Skin of body (tissue), 2 donors: ENCODE measurements around the gene FGD4. TPM values are rescaled to one million over a fixed set of nuclear protein-coding genes. Genes with fewer than 3 reads are reported as not detected.
A peak's percentile ranks its signal among the peaks of the same experiment; 100 is the strongest.
"Not testable (repeated sequence)": the region's sequence is repeated elsewhere in the genome, so short reads cannot be mapped to it uniquely, and the experiment has no call there.

Experiments
- DNase-seq: peaks from one replicate; lab custom pipeline; 2025; lab: John Stamatoyannopoulos, UW
- total RNA-seq: library from RNA; depleted of rRNA; stranded (reverse); fragments of >200 nt; gene quantifications from one replicate; pipeline ENCODE4 v1.2.3, GENCODE V29; 2014

FGD4 gene
- total RNA-seq, 1 donor from 2014 or later, result 21.9 TPM

DNA sequence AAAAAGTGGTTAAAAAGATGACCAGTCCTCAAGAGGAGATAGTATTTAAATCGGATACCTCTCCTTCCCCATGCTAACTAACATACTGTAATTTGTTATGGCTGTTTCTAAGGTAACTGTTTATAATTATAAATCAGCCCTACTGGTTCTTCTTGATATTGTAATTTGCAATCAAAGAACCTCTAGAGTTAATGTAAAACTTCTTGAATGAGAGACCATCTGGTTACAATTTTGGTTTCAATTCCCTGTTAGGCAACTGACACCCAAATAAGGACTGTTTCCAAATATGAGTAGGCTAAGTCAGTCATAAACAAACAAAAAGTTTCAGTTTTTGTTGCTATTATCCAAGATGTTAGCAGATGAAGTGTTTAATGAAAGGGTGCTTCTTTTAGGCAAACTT lies 159.5 kb downstream of the FGD4 start:
- DNase-seq, result peak; percentile 58

DNA sequence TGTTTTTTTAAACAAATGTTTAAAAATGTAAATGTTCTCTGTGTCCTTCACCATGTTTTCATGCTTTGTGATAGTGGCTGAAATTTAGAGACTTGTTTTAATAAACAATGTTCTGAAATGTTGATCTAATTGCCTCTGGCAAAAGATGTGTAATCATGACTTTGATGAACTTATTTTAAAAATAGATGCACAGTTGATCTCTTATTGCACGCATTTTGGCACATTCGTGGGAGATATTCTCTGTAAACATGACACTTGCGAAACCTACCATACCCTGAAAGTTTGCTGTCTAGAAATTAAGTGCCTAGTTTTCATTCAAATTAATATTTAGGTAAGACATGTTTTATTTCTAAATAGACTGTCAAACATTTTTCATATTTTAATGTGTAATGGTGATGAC lies 160.1 kb downstream of the FGD4 start:
- no peak for DNase-seq

DNA sequence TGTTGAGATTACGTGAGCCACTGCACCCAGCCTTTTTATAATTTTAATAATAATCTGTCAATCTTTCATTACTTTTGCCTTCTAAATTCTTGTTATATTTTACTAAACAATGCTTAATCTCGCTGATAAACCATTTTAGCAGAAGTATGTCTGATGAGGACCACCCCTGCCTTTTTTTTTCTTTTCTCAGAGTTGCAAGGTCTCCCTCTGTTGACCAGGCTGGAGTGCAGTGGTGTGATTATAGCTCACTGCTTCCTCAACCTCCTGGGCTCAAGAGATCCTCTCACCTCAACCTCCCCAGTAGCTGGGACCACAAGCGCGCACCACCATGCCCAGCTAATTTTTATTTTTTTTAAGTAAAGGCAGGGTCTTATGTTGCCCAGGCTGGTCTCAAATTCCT lies 161.2 kb downstream of the FGD4 start:
- DNase-seq, result no peak

DNA sequence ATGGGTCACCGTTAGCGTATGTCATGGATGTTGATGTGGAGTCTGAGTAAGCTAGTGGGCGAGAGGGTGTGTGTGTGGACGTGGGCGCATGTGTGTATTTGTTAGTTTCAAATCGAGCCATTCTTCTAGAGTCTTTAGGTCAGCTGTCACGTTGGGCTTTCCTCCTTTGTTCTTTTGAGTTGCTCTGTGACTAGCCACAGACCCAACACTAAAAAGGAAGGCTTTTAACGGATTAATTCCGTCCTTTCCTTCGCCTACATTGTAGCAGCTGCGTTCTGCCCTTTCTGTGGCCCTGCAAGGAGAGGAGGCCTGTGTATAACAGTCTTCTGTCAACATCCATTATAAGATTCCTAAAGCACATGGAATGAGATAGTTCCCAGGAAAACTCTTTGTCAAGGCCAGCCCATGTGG lies 162.6 kb downstream of the FGD4 start:
- peak; percentile 26 for DNase-seq

DNA sequence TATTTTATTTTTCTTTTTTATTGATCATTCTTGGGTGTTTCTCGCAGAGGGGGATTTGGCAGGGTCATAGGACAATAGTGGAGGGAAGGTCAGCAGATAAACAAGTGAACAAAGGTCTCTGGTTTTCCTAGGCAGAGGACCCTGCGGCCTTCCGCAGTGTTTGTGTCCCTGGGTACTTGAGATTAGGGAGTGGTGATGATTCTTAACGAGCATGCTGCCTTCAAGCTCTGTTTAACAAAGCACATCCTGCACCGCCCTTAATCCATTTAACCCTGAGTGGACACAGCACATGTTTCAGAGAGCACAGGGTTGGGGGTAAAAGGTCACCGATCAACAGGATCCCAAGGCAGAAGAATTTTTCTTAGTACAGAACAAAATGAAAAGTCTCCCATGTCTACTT lies 163.1 kb downstream of the FGD4 start:
- not testable (repeated sequence) for DNase-seq

DNA sequence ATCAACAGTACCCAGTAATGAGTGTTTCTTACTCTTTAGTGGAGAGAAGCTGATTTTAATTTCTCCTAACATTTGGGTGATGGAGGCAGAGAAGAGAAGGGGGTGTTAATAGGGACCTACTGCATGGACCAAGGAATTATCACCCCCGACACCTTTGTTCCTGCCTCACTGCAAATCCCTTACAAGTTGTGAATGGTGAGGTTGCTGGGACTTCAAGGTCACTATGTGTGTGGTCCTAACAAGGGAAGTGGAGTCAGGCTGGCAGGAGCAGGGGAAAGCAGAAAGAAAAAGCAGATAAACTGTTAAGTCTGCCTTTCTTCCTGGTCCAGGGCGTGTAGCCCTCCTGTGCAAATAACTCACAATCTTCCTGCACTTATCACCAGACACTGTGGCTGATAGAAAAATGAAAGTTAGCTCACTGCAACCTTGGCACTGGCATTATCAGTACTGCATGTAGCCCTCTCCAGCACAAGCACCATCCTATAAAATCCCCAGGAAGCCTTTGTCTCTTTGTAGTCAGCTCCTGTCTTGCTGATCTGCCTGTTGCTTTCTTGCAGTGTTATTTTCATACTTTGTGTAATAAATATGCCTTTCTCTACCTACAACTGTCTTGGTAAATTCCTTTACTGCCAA lies 167.4 kb downstream of the FGD4 start:
- DNase-seq, result no peak

DNA sequence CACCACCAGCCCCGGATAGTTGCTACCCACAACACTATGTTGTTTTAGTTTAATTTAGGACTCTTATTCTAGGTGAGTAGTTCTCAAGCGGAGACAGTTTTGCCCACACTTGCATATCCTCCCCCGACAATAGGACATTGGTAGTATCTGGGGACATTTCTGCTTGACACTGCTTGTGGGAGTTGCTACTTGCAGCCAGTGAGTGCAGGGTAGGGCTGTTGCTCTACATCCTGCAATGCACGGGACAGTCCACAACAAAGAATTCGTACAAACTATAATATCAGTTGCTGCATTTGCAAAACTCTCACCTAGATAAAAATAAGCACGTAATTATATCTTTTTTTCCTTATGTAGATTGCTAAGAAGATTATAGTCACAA lies 167.9 kb downstream of the FGD4 start:
- no peak for DNase-seq

DNA sequence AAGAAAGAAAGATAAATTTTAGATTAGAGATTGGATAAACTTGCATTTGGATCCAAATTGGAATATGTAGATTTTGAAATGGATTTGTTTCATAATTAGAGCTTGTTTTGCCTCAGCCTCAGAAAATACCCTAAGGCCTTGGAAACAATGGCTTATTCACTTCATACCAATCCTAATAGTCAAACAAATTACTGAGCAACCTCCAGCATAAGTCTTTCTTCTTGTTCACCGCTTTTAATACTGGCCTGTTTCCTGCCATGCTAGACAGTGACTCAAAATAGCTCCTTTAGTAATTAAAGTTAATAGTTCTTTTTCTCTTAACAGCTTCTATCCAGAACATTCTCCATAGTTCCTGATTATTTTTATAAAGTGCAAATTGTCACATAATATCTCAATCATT lies 168.9 kb downstream of the FGD4 start:
- no peak for DNase-seq

DNA sequence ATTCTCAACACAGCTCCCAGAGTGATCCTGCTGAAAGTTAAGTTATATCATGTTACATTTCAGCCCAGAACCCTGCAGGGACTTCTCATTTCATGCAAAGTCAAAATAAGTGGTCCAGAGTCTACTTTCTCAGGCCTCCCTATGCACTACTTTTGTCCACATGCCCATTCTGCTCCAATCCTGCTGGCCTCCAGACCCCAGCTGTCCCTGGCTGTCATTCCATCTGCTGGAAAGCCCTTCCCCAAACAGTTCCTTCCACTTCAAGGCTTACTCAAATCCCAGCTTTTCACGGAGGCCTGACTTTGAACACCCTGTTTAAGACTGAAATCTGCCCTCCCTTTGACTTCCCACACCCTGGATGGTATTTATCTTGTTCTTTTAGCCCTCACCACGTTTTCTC lies 169.9 kb downstream of the FGD4 start:
- DNase-seq, result no peak

DNA sequence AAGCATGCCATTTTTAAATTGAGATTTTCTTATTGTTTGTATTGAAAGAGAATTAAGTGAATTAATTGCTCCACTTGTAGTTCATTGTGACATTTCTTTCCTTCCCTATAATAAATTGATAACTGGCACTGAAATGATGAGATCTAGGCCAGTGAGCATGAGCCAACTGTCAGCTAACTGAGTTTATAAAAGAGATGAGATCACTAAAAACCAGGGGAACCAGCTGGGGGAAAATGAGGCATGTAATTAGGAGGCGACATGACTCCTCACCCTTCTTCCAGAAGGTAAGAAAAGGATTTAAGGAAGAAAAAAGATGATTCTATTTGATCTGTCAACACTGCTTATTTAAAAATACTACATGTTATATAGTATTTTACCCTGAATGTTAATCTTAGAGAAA lies 175.2 kb downstream of the FGD4 start:
- no peak for DNase-seq

DNA sequence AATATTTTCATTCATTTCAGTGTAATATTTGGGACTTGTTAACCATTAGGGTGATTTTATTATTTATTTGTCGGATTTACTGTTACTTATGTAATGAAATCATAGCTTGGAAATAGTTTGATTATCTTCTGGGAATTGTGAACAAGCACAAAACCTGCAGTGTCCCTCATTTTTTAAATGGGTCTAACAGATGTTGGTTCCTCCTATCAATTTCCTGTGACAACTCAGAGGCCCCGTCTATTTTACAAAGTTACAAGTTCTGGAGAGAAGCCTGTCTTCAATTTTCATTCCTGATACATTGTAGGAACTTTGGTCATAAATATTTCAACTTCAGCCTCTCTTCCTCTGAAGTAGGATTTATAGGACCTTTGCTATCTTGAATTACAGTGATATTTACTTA lies 178.0 kb downstream of the FGD4 start:
- DNase-seq, result no peak

DNA sequence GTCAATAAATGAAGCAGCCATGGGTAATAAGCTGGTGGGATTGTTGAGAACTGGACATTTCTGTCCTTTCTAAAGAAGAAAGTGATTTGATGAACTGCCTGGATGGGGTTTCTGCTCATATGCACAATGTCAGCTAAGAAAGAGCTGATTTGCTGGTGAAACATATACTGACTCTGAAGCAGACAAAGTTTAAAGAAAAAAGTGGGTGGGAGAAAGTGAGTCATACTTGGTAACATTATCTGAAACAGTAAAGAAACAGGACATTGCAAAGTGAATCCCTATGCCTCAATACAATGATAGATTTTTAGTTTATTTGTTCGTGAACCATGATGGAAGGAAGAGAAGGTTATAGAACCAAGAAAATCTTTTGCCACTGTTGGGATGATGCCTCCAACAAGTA lies 184.2 kb downstream of the FGD4 start:
- DNase-seq, result no peak

DNA sequence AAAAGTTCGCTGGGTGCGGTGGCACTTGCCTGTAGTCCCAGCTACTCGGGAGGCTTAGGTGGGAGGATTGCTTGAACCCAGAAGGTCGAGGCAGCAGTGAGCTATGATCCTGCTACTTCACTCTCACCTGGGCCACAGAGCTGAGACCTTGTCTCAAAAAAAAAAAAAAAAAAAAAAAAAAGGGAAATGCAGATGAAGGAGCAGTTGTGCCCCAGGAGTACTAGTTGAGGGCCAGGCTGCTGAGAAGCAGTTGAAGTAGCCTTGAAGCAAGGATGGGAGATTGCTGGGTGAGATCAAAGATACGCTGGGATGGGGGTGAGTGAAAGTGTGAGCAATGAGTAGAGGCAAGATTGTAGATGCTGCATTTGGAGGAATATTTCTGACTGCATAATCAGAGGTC lies 186.3 kb downstream of the FGD4 start:
- no peak for DNase-seq

DNA sequence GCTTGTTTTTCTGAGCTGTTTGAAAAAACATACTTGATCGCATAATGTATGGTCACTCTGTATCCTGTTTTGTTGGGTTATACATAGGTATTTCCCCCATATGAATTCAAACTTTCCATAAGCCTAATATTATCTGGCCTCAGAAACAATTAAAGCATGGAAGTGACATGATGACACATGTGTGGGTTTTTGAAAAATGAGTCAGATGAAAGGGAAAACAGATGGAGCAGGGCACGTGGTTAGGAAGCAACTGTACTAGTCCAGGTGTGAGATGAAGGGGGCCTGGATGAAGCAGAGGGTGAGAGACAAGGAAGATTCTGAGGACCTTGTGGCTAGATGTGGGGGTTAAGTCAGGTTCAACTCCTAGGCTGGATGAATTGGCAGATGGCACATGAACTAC lies 187.0 kb downstream of the FGD4 start:
- DNase-seq, result peak; percentile 4

DNA sequence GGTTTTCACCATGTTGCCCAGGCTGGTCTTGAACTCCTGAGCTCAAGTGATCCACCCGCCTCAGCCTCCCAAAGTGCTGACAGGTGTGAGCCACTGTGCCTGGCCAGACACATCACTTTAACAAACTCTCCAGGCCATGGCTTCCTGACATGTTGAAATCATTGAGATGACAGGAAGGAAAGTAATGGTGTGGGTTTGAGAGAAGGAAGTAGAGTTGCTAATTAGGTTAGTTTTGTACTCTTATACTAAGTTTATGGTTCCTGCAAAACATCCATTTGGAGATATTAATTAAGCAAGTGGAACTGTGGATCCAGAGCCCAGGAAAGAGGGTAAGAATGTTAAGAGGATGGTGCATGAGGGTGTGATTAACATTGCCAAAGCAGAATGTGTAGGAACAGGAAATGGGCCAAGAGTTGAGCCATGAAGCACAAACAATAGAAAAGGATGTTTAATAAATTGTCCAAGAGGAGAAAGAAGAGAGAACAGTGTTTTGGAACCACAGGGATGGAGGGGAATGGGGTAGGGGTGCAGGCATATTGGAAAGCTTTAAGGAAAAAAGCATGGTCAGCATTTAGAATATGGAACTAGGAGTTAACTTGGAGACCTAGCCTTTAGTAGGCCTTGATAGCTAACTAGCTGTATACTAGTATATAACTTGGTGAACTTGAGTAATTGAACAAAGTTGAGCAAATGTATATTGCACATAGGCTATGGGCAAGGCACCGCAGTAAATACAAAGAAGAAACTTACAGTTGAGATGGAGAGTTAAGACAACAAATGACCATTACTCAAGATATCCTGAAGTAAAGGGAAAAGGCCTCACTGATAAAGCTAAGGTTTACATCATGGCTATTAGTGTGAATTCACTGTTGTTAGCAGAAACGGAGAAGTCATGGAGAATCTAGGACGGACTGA lies 188.5 kb downstream of the FGD4 start:
- DNase-seq, result no peak

DNA sequence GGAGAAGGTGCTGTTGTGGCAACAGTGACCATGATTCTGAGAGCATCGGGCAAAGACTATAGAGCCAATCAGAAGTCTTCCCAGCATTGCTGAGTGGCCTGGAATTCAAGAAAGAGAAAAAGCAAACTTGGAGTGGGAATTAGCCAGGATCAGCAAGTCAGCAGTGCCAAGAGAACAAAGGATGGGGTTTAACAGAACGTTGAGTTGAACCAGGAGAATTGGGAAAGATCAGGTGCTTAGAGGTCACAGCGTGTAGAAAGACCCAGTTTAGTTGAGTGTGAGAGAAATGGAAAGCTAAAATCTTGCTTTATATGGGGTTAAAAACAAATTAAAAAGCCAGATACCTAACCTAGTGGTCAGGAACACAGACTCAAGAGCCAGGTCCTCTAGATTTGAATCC lies 189.2 kb downstream of the FGD4 start:
- DNase-seq, result no peak

DNA sequence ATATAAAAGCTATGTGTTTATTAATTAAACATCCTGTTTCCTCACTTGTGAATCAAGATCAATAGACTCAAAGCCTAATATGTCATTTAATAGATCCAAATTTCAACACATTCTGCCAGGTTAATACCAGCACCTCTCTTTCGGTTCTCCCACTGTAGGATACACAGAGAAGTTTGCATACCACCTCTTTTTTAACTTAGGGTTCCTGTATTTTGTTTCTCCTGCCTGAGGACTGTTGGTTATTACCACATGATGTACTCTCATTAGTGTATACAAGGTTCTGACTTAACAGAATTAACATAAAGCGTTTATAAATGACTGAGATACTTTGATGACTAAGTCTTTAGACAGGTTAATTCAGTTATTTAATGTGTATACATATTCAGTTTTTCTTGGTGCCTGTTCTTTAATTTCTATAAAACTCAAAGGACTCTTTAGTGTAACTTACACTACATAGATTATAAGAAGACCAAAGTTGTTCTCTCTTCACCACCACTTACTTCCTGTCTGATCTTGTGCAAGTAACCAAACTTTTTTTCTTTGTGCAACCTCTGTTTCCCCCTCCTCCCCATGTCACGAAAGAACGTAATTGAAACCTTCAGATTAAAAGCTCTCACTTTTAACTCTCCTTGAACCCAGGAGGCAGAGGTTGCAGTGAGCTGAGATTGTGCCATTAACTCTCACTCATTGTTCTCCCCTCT lies 190.0 kb downstream of the FGD4 start:
- no peak for DNase-seq

DNA sequence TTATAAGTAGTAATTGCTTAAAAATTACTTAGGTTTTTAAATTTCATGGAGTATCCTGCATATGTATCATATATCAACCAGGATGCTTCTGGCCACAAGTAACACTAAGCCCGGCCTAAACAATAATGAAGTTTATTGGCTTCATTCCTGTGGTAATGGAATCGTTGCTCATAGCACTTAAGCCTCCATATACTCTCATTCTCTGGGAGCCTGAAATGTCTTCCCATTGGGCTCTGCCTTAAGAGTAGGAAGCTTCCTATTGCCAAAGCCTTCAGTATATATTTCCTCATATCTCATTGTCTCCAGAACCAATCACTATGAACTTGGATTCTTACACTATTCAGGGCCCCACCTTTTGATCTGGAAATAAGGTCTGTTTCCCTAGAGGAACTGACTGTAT lies 195.9 kb downstream of the FGD4 start:
- no peak for DNase-seq

DNA sequence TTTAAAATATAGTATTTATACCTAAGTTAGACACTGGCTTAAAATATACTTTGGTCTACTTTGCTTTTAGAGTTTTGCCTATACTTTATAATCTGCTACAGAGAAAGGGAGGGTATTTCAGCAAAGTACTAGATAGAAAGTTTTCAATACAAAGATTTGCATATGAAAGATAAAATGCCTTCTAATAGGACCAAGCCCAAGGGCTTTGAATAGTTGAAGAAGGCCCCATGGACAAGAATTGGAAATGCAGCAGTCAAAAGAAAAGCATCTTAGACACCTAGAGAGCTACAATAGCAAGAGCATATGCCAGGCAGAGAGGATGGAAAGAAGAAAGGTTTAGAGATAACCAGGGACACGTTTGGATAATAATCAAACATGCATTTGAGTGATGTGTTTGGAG lies 196.7 kb downstream of the FGD4 start:
- no peak for DNase-seq

DNA sequence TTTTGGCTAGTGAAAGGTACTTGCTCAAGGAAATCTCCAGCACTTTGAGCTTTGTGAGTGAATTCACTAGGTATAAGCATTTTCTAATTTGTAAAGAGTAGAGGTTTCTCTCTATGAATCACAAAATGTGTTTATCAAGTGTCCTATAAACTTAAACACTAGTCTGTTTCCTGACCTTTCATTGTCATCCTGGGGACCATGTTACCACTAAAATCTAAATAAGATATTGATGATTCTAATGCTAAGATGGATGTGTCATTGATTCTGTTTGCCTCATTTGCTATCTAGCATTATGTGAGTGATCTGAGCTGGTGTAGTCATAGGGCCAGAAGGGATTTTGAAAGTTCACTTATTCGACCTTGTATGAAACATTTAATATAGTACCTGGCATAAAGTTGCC lies 199.3 kb downstream of the FGD4 start:
- DNase-seq, result no peak

DNA sequence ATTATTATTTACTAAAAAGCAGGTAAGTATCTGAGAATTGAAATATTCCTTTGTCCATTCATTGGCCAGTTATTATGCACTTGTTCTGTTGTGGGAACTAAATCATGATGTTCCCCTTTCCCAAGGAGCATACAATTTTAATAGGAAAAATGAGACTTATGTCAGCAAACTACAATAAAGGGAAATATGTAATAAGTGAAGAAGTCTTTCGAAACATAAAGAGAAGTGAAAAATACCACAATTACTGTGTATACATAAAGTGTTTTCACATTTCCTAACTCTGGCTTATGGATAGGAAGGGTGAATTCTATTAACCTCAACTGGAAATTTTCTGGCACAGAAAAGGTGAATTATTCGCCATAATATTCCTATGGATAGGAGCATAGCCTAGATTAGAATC lies 201.3 kb downstream of the FGD4 start:
- no peak for DNase-seq

DNA sequence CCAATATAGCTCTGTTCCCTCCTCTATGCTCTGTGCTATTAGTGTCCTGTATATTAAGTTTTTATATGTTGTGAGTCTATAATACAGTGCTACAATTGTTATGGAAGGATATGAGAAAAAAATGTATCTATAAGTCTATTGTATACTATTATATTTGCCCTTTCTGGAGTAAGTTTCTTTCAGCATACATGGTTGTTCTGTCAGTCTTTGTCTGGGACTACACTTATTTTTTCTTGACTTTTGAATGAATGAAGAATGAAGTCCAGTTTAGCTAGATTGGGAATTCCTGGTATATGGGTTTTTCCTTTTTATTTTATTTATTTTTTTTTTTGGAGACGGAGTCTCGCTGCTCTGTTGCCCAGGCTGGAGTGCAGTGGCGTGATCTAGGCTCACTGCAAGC lies 203.7 kb downstream of the FGD4 start:
- DNase-seq, result no peak

DNA sequence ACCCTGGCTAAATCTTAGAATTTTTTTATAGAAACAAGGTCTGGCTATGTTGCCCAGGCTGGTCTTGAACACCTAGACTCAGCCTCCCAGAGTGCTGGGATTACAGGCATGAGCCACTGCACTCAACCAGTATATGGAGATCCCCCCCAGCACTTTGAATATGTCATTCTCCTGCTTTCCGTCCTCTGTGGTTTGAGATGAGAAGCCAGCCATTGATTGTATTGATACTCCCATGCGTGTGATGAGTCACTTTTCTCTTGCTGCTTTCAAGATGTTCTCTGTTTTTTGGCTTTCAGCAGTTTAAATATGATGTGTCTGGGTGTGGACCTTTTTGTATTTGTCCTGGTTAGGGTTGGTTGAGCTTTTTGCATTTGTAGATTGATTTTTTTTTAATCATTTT lies 204.5 kb downstream of the FGD4 start:
- DNase-seq, result no peak
